ENCODE results near the gene SELENOS. TPM values are rescaled to one million over a fixed set of nuclear protein-coding genes. Genes with fewer than 3 reads are reported as not detected.

SELENOS gene, protein sequence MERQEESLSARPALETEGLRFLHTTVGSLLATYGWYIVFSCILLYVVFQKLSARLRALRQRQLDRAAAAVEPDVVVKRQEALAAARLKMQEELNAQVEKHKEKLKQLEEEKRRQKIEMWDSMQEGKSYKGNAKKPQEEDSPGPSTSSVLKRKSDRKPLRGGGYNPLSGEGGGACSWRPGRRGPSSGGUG
- total RNA-seq, result 68.0 to 87.8 TPM (median 84.8 TPM) in 3 replicates
- long read RNA-seq, transcript SELENOS-201 (7 exons, 1,439 nt), result minor isoform, 6 of 219 reads
- long read RNA-seq, transcript SELENOS-203 (6 exons, 1,188 nt), result major isoform, 202 of 219 reads
- long read RNA-seq, partial matches to known transcripts, result 1 of 219 reads
- long read RNA-seq, other reads (novel, unspliced or antisense), result 9 of 219 reads

DNA sequence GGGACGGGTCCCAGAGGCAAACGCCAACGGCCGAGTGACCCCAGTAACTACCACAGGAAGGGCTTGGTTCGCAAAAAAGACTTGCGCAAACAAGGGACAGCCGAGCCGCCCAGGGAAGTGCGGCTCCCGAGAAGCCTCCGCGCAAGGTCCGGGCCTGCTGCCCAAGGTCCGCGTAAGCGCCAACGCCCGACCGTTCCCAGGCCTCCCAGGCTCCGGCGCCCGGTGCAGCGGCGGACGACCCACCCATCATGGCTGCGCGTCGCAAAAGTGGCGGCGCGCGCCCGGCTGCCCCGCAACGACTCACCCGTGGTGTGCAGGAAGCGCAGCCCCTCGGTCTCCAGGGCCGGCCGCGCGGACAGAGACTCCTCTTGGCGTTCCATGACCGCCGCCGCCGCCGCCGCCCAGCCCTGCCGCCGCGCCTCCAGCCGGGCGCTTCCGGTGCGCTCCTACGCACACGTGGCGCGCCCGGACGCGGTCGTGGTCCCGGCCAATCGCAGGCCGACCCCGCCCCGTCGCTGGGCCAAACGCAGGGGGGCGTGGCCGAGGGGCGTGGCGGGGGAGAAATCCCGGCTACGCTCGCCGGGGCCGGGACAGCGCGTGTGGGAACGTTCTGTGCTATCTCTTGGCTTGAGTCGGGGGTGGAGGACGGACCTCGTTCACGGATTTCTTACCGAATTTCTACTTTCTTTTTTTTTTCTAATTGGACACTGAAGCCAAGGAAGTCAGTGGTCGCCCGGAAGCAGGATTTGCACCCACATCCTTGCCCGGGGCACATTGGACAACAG is at the start of gene SELENOS:
Gene SELENOS, minus strand, starts transcription at position 448 of the 785 bp plus-strand sequence. Its CDS starts 68 bp downstream, at position 380.
- Mint-ChIP-seq H3K36me3 (ENCODE audit: low read depth) (peaks cover 28% of the 10 kb centered on the region), H3K9me3 (ENCODE audit: low read depth) (no peaks in the 10 kb centered on the region), H3K27me3 (ENCODE audit: low read depth) (no peaks in the 10 kb centered on the region), H3K27ac (ENCODE audit: unreplicated experiment) (peak within 1 kb of the TSS; percentile 99), H3K4me3 (ENCODE audit: unreplicated experiment) (peak within 1 kb of the TSS; percentile 99), H3K4me1 (ENCODE audit: low read depth) (peaks cover 18% of the 10 kb centered on the region)
- TF ChIP-seq, protein P1, sequence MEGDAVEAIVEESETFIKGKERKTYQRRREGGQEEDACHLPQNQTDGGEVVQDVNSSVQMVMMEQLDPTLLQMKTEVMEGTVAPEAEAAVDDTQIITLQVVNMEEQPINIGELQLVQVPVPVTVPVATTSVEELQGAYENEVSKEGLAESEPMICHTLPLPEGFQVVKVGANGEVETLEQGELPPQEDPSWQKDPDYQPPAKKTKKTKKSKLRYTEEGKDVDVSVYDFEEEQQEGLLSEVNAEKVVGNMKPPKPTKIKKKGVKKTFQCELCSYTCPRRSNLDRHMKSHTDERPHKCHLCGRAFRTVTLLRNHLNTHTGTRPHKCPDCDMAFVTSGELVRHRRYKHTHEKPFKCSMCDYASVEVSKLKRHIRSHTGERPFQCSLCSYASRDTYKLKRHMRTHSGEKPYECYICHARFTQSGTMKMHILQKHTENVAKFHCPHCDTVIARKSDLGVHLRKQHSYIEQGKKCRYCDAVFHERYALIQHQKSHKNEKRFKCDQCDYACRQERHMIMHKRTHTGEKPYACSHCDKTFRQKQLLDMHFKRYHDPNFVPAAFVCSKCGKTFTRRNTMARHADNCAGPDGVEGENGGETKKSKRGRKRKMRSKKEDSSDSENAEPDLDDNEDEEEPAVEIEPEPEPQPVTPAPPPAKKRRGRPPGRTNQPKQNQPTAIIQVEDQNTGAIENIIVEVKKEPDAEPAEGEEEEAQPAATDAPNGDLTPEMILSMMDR (IDR thresholded peaks at IDR 0.05), result no peak
- no peak for DNase-seq (ENCODE audit: low spot score)

DNA sequence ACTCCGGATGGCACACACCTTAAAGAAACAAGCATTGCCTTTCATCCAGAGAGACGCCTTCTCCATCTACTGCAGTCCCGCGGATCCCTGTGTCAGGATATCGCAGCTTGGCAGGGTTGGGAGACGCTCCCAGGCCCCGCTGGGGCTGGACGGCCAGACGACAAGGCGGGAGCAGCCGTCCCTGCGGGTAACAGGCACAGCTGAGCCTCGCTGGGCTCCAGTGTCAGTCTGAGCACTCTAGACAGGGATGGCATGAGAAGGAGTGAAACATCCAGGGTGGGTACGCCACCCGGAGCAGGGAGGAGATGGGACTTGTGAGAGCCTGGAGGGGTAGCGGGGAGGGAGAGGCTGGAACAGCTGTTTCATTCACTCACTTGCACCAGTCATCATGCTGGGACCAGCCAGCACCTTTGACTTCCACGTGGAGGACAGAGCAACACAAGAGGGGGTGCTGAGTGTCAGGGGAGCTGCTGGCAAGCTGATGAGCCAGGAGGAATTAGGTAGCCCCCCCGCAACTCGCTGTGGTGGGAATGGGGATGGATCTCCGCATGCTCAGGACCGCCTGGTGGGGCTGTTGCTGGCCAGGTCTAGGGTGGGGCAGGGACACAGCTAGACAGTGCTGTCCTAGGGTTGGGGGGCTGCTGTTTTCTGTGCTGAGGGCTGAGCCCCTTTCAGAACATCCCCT is 49.3 kb upstream of the SELENOS start:
- Mint-ChIP-seq H3K27ac (ENCODE audit: unreplicated experiment) (no peak overlapping the region), H3K4me3 (ENCODE audit: unreplicated experiment) (no peak overlapping the region), H3K36me3 (ENCODE audit: low read depth) (no peaks in the 10 kb centered on the region), H3K4me1 (ENCODE audit: low read depth) (no peaks in the 10 kb centered on the region), H3K9me3 (ENCODE audit: low read depth) (no peaks in the 10 kb centered on the region), H3K27me3 (ENCODE audit: low read depth) (peaks cover 32% of the 10 kb centered on the region)
- TF ChIP-seq, protein P1 (IDR thresholded peaks at IDR 0.05), result no peak
- no peak for DNase-seq (ENCODE audit: low spot score)

DNA sequence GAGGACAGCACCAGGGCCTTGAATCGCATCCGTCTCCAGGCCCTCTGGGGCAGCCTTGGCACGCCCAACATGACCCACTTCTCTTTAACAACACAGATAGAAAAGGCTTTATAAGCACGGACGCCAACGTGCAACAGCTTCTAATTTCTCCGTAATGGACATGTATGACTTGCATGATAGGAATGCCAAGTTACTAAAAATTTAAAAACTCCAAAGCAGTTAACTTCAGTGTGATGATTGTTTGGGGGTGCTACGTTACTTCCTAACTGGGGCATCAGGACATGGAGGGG is 48.7 kb upstream of the SELENOS start:
- Mint-ChIP-seq H3K27ac (ENCODE audit: unreplicated experiment) (no peak overlapping the region), H3K4me3 (ENCODE audit: unreplicated experiment) (no peak overlapping the region), H3K4me1 (ENCODE audit: low read depth) (no peaks in the 10 kb centered on the region), H3K27me3 (ENCODE audit: low read depth) (peaks cover 34% of the 10 kb centered on the region), H3K9me3 (ENCODE audit: low read depth) (no peaks in the 10 kb centered on the region), H3K36me3 (ENCODE audit: low read depth) (no peaks in the 10 kb centered on the region)
- TF ChIP-seq, protein P1 (IDR thresholded peaks at IDR 0.05), result no peak
- DNase-seq (ENCODE audit: low spot score), result no peak

DNA sequence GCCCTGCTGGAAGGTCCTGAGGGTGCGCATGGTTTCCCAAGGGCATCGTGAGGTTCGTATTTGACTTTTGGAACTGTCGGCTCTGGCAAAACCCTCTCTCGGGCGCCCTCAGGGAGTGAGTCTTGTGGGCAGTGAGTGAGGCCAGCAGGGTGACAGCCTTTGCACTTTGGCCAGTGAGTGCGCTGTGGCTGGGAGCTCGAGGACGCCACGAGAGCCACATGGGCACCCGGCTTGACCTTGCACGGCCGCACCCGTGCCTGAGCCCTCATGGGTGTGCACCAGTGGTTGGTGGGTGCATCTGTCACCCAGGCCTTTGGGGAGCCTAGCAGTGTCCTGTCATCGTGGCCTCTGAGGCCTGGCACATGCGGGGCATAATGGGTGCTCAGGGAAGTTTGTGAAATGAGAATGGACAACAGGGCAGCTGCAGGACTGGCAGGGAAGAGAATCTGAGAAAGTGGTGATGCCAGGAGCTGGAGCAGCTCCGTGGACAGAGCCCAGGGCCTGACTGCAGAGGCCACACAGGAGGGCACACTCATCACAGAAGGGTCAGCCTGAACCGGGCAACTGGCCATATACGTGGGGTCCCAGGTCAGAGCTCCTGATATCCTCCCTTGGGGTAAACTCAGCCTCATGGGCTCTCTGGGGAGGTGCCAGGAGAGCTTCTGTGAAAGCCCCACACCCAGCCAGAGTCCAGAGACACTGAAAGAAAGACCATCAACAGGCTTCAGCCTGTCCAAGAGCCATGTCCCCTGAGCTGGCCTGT is 48.2 kb upstream of the SELENOS start:
- Mint-ChIP-seq H3K27me3 (ENCODE audit: low read depth) (peaks cover 36% of the 10 kb centered on the region), H3K4me3 (ENCODE audit: unreplicated experiment) (no peak overlapping the region), H3K9me3 (ENCODE audit: low read depth) (no peaks in the 10 kb centered on the region), H3K27ac (ENCODE audit: unreplicated experiment) (no peak overlapping the region), H3K4me1 (ENCODE audit: low read depth) (no peaks in the 10 kb centered on the region), H3K36me3 (ENCODE audit: low read depth) (no peaks in the 10 kb centered on the region)
- TF ChIP-seq, protein P1 (IDR thresholded peaks at IDR 0.05), result no peak
- no peak for DNase-seq (ENCODE audit: low spot score)

Measured in chondrocyte (in vitro differentiated cells).